ENCODE measurements around the gene IFT43.
A peak's percentile ranks its signal among the peaks of the same experiment; 100 is the strongest.

IFT43 gene

GRCh38 chr14:76011930-76012329, 26.4 kb downstream of the IFT43 start:
- DNase-seq (ENCODE audit: low read depth in 1 of 2, low spot score in 1 of 2): no peak

GRCh38 chr14:76012354-76012753, 26.8 kb downstream of the IFT43 start:
- DNase-seq (ENCODE audit: low read depth in 1 of 2, low spot score in 1 of 2): no peak

- DNase-seq (ENCODE audit: low read depth in 1 of 2, low spot score in 1 of 2): no peak
Measured at GRCh38 chr14:76015191-76015590, 29.6 kb downstream of the IFT43 start.

- DNase-seq (ENCODE audit: low read depth in 1 of 2, low spot score in 1 of 2): no peak
Measured at GRCh38 chr14:76015668-76016067, 30.1 kb downstream of the IFT43 start.

GRCh38 chr14:76019676-76020075, 34.1 kb downstream of the IFT43 start:
- no peak for DNase-seq (ENCODE audit: low read depth in 1 of 2, low spot score in 1 of 2)

GRCh38 chr14:76022991-76023390, 37.4 kb downstream of the IFT43 start:
- DNase-seq (ENCODE audit: low read depth in 1 of 2, low spot score in 1 of 2): no peak

- DNase-seq (ENCODE audit: low read depth in 1 of 2, low spot score in 1 of 2): no peak
Measured at GRCh38 chr14:76023757-76024156, 38.2 kb downstream of the IFT43 start.

- DNase-seq (ENCODE audit: low read depth in 1 of 2, low spot score in 1 of 2): no peak
Measured at GRCh38 chr14:76024211-76024907, 38.8 kb downstream of the IFT43 start.

- no peak for DNase-seq (ENCODE audit: low read depth in 1 of 2, low spot score in 1 of 2)
Measured at GRCh38 chr14:76034566-76034965, 49.0 kb downstream of the IFT43 start.

GRCh38 chr14:76040704-76041103, 55.1 kb downstream of the IFT43 start:
- DNase-seq (ENCODE audit: low read depth in 1 of 2, low spot score in 1 of 2): no peak

GRCh38 chr14:76045773-76046172, 60.2 kb downstream of the IFT43 start:
- no peak for DNase-seq (ENCODE audit: low read depth in 1 of 2, low spot score in 1 of 2)

GRCh38 chr14:76050250-76050649, 64.7 kb downstream of the IFT43 start:
- DNase-seq (ENCODE audit: low read depth in 1 of 2, low spot score in 1 of 2): no peak

- DNase-seq (ENCODE audit: low read depth in 1 of 2, low spot score in 1 of 2): peak in 1 of 2 donors; percentile 19
Measured at GRCh38 chr14:76050797-76051392, 65.3 kb downstream of the IFT43 start.

GRCh38 chr14:76051717-76052465, 66.3 kb downstream of the IFT43 start:
- DNase-seq (ENCODE audit: low read depth in 1 of 2, low spot score in 1 of 2): no peak

GRCh38 chr14:76053572-76054355, 68.2 kb downstream of the IFT43 start:
- no peak for DNase-seq (ENCODE audit: low read depth in 1 of 2, low spot score in 1 of 2)

GRCh38 chr14:76055330-76055729, 69.8 kb downstream of the IFT43 start:
- DNase-seq (ENCODE audit: low read depth in 1 of 2, low spot score in 1 of 2): no peak

GRCh38 chr14:76056128-76056527, 70.6 kb downstream of the IFT43 start:
- no peak for DNase-seq (ENCODE audit: low read depth in 1 of 2, low spot score in 1 of 2)

- DNase-seq (ENCODE audit: low read depth in 1 of 2, low spot score in 1 of 2): no peak
Measured at GRCh38 chr14:76057914-76058313, 72.4 kb downstream of the IFT43 start.

- DNase-seq (ENCODE audit: low read depth in 1 of 2, low spot score in 1 of 2): no peak
Measured at GRCh38 chr14:76063327-76063726, 77.8 kb downstream of the IFT43 start.

GRCh38 chr14:76065519-76065918, 80.0 kb downstream of the IFT43 start:
- no peak for DNase-seq (ENCODE audit: low read depth in 1 of 2, low spot score in 1 of 2)

GRCh38 chr14:76067536-76067935, 82.0 kb downstream of the IFT43 start:
- DNase-seq (ENCODE audit: low read depth in 1 of 2, low spot score in 1 of 2): no peak

- no peak for DNase-seq (ENCODE audit: low read depth in 1 of 2, low spot score in 1 of 2)
Measured at GRCh38 chr14:76073717-76074116, 88.2 kb downstream of the IFT43 start.
